Neuronal stem cell (in vitro differentiated cells): ENCODE results near the gene TNIP2.

Experiments
- DNase-seq: peaks from one replicate; pipeline ENCODE4 v3.0.0-alpha.2; 2013; ENCODE audit warnings: low spot score
- H2AFZ ChIP-seq: one replicate; pipeline ENCODE4 v1.6.1; 2013; ENCODE audit warnings: mild to moderate bottlenecking, low read length, inconsistent platforms
- H2AK5ac ChIP-seq: 2 replicates; pipeline ENCODE4 v1.6.1; 2013; ENCODE audit warnings: low read depth, mild to moderate bottlenecking, inconsistent platforms, low read length, moderate library complexity, mixed read lengths
- H2BK120ac ChIP-seq: 2 replicates; pipeline ENCODE4 v1.6.1; 2013; ENCODE audit warnings: low read depth, mild to moderate bottlenecking, inconsistent platforms, low read length, moderate library complexity, mixed read lengths
- H2BK12ac ChIP-seq: one replicate; pipeline ENCODE4 v1.6.1; 2013; ENCODE audit warnings: low read length, inconsistent platforms
- H2BK15ac ChIP-seq: 2 replicates; pipeline ENCODE4 v1.6.1; 2013; ENCODE audit warnings: mild to moderate bottlenecking, low read length, inconsistent platforms, mixed read lengths
- H2BK5ac ChIP-seq: one replicate; pipeline ENCODE4 v1.6.1; 2013; ENCODE audit warnings: inconsistent platforms, mild to moderate bottlenecking, low read length, moderate library complexity
- H3K14ac ChIP-seq: one replicate; pipeline ENCODE4 v1.6.1; 2013; ENCODE audit warnings: low read length, inconsistent platforms
- H3K18ac ChIP-seq: 2 replicates; pipeline ENCODE4 v1.6.1; 2013; ENCODE audit warnings: low read length, inconsistent platforms
- H3K23ac ChIP-seq: 2 replicates; pipeline ENCODE4 v1.6.1; 2013; ENCODE audit warnings: low read depth, mild to moderate bottlenecking, mixed read lengths, low read length, inconsistent platforms; ENCODE audit not compliant: poor library complexity
- H3K27ac ChIP-seq: replicated peaks from 3 replicates; pipeline ENCODE4 v1.5.1; 2013; ENCODE audit warnings: low read length, inconsistent platforms
- H3K27me3 ChIP-seq, 3 experiments: 2 replicates each; pipeline ENCODE4 v1.6.1; 2013; ENCODE audit warnings: low read length in 3 of 3, mild to moderate bottlenecking in 2 of 3, inconsistent platforms in 1 of 3, low read depth in 1 of 3, mixed read lengths in 1 of 3, moderate library complexity in 1 of 3; ENCODE audit not compliant: control insufficient read depth in 3 of 3, insufficient read depth in 3 of 3
- H3K36me3 ChIP-seq, 2 donors: replicated peaks in 1 of 2; 2 replicates each; pipeline ENCODE4 v1.6.1; 2013; ENCODE audit warnings: low read length in 2 of 2; ENCODE audit not compliant: control insufficient read depth in 2 of 2, insufficient read depth in 2 of 2
- H3K4ac ChIP-seq: 2 replicates; pipeline ENCODE4 v1.6.1; 2013; ENCODE audit warnings: inconsistent platforms, mild to moderate bottlenecking, low read length, moderate library complexity
- H3K4me1 ChIP-seq, 2 donors: 1 replicate in 1 of 2; 2 replicates in 1 of 2; pipeline ENCODE4 v1.6.1; 2013; ENCODE audit warnings: low read length in 2 of 2, low read depth in 1 of 2; ENCODE audit not compliant: control insufficient read depth in 2 of 2, insufficient read depth in 1 of 2
- H3K4me2 ChIP-seq: one replicate; pipeline ENCODE4 v1.6.1; 2013; ENCODE audit warnings: mild to moderate bottlenecking, low read length, inconsistent platforms; ENCODE audit not compliant: insufficient read depth, poor library complexity, severe bottlenecking
- H3K4me3 ChIP-seq, 2 donors: 2 replicates each; pipeline ENCODE4 v1.5.1; 2013; ENCODE audit warnings: low read length in 2 of 2, mild to moderate bottlenecking in 2 of 2, inconsistent platforms in 1 of 2, moderate library complexity in 1 of 2
- H3K79me1 ChIP-seq: one replicate; pipeline ENCODE4 v1.6.1; 2013; ENCODE audit warnings: low read depth, mild to moderate bottlenecking, inconsistent platforms, low read length, moderate library complexity
- H3K9ac ChIP-seq: one replicate; pipeline ENCODE4 v1.6.1; 2013; ENCODE audit warnings: mild to moderate bottlenecking, low read depth, low read length, inconsistent platforms; ENCODE audit not compliant: poor library complexity
- H3K9me3 ChIP-seq, 2 donors: replicated peaks in 1 of 2; 2 replicates each; pipeline versions ENCODE3 to v1.6.1; 2013; ENCODE audit warnings: low read length in 2 of 2, mild to moderate bottlenecking in 2 of 2, inconsistent platforms in 1 of 2, low read depth in 1 of 2, mixed read lengths in 1 of 2, moderate library complexity in 1 of 2; ENCODE audit not compliant: control insufficient read depth in 2 of 2, insufficient read depth in 1 of 2
- H4K8ac ChIP-seq: one replicate; pipeline ENCODE4 v1.6.1; 2013; ENCODE audit warnings: low read depth, mild to moderate bottlenecking, inconsistent platforms, low read length, moderate library complexity
- H4K91ac ChIP-seq: one replicate; pipeline ENCODE4 v1.6.1; 2013; ENCODE audit warnings: low read length, low read depth, mild to moderate bottlenecking, inconsistent platforms; ENCODE audit not compliant: poor library complexity
- WGBS, 2 donors: extraction: QIAGEN DNeasy Blood & Tissue Kit; methylation state at CpG; one replicate each; pipeline ENCODE4 v1.1.7; 2013; ENCODE audit warnings: missing lambda C conversion rate in 2 of 2, mixed read lengths in 1 of 2; ENCODE audit not compliant: insufficient read length in 2 of 2, insufficient replicate concordance in 1 of 2; ENCODE audit errors: extremely low coverage in 2 of 2; 5-methylcytosine and 5-hydroxymethylcytosine counted together

TNIP2 gene

GRCh38 chr4:2702770-2703169, 53.4 kb downstream of the TNIP2 start:
- Histone ChIP-seq H3K18ac (no peak overlapping the region), H3K27me3 (no peaks in the 10 kb centered on the region), H3K14ac (no peak overlapping the region), H3K4me1 (no peaks in the 10 kb centered on the region), H3K79me1 (no peaks in the 10 kb centered on the region), H2AK5ac (no peak overlapping the region), H3K4ac (no peak overlapping the region), H3K4me2 (no peak overlapping the region), H4K8ac (no peak overlapping the region), H3K4me3 (no peak overlapping the region), H3K9ac (no peak overlapping the region), H2BK15ac (no peak overlapping the region), H2BK5ac (no peak overlapping the region), H2BK120ac (no peak overlapping the region), H3K23ac (no peak overlapping the region), H3K36me3 (peaks cover 35 to 93% of the 10 kb centered on the region in 2 donors), H2BK12ac (no peak overlapping the region), H4K91ac (no peak overlapping the region), H3K27ac (no peak overlapping the region), H3K9me3 (no peaks in the 10 kb centered on the region), H2AFZ (no peak overlapping the region)
- no CpG with 5 or more reads among the region's 7 CpGs for WGBS, 2 donors
- DNase-seq = no peak

GRCh38 chr4:2702361-2702760, 53.8 kb downstream of the TNIP2 start:
- Histone ChIP-seq H3K18ac (no peak overlapping the region), H2BK120ac (no peak overlapping the region), H2AFZ (no peak overlapping the region), H4K8ac (no peak overlapping the region), H3K4me2 (no peak overlapping the region), H3K27me3 (no peaks in the 10 kb centered on the region), H3K4me1 (no peaks in the 10 kb centered on the region), H3K23ac (no peak overlapping the region), H3K14ac (no peak overlapping the region), H2BK15ac (no peak overlapping the region), H3K9me3 (no peaks in the 10 kb centered on the region), H3K4ac (no peak overlapping the region), H3K27ac (no peak overlapping the region), H2BK5ac (no peak overlapping the region), H3K4me3 (no peak overlapping the region), H3K36me3 (peaks cover 36 to 94% of the 10 kb centered on the region in 2 donors), H2BK12ac (no peak overlapping the region), H2AK5ac (no peak overlapping the region), H4K91ac (no peak overlapping the region), H3K79me1 (no peaks in the 10 kb centered on the region), H3K9ac (peak overlapping the region; percentile 2)
- no CpG with 5 or more reads among the region's 8 CpGs for WGBS, 2 donors
- no peak for DNase-seq

- Histone ChIP-seq H3K27ac (no peak overlapping the region), H3K9me3 (no peaks in the 10 kb centered on the region), H3K4me3 (no peak overlapping the region), H4K91ac (no peak overlapping the region), H2AK5ac (no peak overlapping the region), H2BK120ac (no peak overlapping the region), H3K36me3 (peaks cover 51 to 98% of the 10 kb centered on the region in 2 donors), H2BK15ac (no peak overlapping the region), H3K14ac (no peak overlapping the region), H3K18ac (no peak overlapping the region), H3K23ac (no peak overlapping the region), H3K27me3 (no peaks in the 10 kb centered on the region), H3K4me1 (no peaks in the 10 kb centered on the region), H2BK5ac (no peak overlapping the region), H2AFZ (no peak overlapping the region), H3K79me1 (no peaks in the 10 kb centered on the region), H2BK12ac (no peak overlapping the region), H3K4me2 (no peak overlapping the region), H3K4ac (no peak overlapping the region), H4K8ac (no peak overlapping the region), H3K9ac (no peak overlapping the region)
- no CpG with 5 or more reads among the region's 8 CpGs for WGBS, 2 donors
- no peak for DNase-seq
Measured at GRCh38 chr4:2700031-2700430, 56.1 kb downstream of the TNIP2 start.

- Histone ChIP-seq H2AFZ (no peak overlapping the region), H3K36me3 (peaks cover 55 to 100% of the 10 kb centered on the region in 2 donors), H3K23ac (no peak overlapping the region), H2BK5ac (no peak overlapping the region), H2BK15ac (no peak overlapping the region), H3K9me3 (peaks cover 0 to 2% of the 10 kb centered on the region in 2 donors), H3K9ac (no peak overlapping the region), H4K91ac (no peak overlapping the region), H3K27ac (no peak overlapping the region), H3K14ac (no peak overlapping the region), H2AK5ac (no peak overlapping the region), H3K79me1 (peaks cover 3% of the 10 kb centered on the region), H3K4ac (no peak overlapping the region), H2BK120ac (no peak overlapping the region), H3K18ac (no peak overlapping the region), H3K4me1 (no peaks in the 10 kb centered on the region), H3K4me2 (no peak overlapping the region), H3K27me3 (no peaks in the 10 kb centered on the region), H4K8ac (no peak overlapping the region), H3K4me3 (no peak overlapping the region), H2BK12ac (no peak overlapping the region)
- no CpG with 5 or more reads among the region's 7 CpGs for WGBS, 2 donors
- DNase-seq = no peak
Measured at GRCh38 chr4:2699534-2699933, 56.6 kb downstream of the TNIP2 start.
